ENCODE measurements around the gene OSBP2. TPM values are rescaled to one million over a fixed set of nuclear protein-coding genes. Genes with fewer than 3 reads are reported as not detected.

The OSBP2 gene
- polyA plus RNA-seq, 1 donor (not counting 4 experiments of a cell fraction or from before 2014, with no cell fraction given), result 3.0 TPM

GRCh38 chr22:30861131-30861530, 166.5 kb downstream of the OSBP2 start:
- TF ChIP-seq EZH2 (IDR thresholded peaks at IDR 0.05; ENCODE audit: low read length) (no peak), CTCF (optimal IDR thresholded peaks at IDR 0.05 in 1 of 3, IDR thresholded peaks at IDR 0.05 in 1 of 3, conservative IDR thresholded peaks at IDR 0.05 in 1 of 3; ENCODE audit: extremely low read depth in 1 of 3, insufficient read depth in 2 of 3, low read length in 3 of 3) (no peak)
- no peak for FAIRE-seq
- no peak overlapping the region for H3K27ac ChIP-seq (ENCODE audit: control insufficient read depth, insufficient read depth, low read length)
- no peak overlapping the region for H2AFZ ChIP-seq (ENCODE audit: control insufficient read depth, low read length)
- H3K4me3 ChIP-seq (ENCODE audit: control insufficient read depth in 2 of 3, extremely low read depth in 1 of 3, insufficient read depth in 2 of 3, low read depth in 1 of 3, low read length in 3 of 3), result no peak overlapping the region
- no peak for DNase-seq (ENCODE audit: low read depth, low spot score)
- H4K20me1 ChIP-seq (ENCODE audit: control insufficient read depth, extremely low read depth, insufficient read depth, low read length), result no peaks in the 10 kb centered on the region
- dilution Hi-C loops (cut with MboI; ENCODE audit: extremely low pct_ligation_motif_present, low sequenced_read_pairs), result no loop called here
- H3K9me1 ChIP-seq (ENCODE audit: control insufficient read depth, extremely low read depth, insufficient read depth, low read length), result no peaks in the 10 kb centered on the region
- H3K79me2 ChIP-seq (ENCODE audit: control insufficient read depth, insufficient read depth, low read length), result no peaks in the 10 kb centered on the region
- no peak overlapping the region for H3K9ac ChIP-seq (ENCODE audit: control insufficient read depth, extremely low read depth, insufficient read depth, low read length)
- peaks cover 3% of the 10 kb centered on the region for H3K4me1 ChIP-seq (ENCODE audit: control insufficient read depth, extremely low read depth, insufficient read depth, low read length)
- no peaks in the 10 kb centered on the region for H3K9me3 ChIP-seq (ENCODE audit: control insufficient read depth, low read depth, low read length)
- no peaks in the 10 kb centered on the region for H3K27me3 ChIP-seq (ENCODE audit: control insufficient read depth, extremely low read depth, insufficient read depth, low read length)
- no peaks in the 10 kb centered on the region for H3K36me3 ChIP-seq (ENCODE audit: control insufficient read depth in 2 of 2, extremely low read depth in 1 of 2, insufficient read depth in 2 of 2, low read length in 2 of 2)
- H3K4me2 ChIP-seq (ENCODE audit: control insufficient read depth, extremely low read depth, insufficient read depth, low read depth, low read length), result no peak overlapping the region

GRCh38 chr22:30861688-30862552, 167.2 kb downstream of the OSBP2 start:
- H4K20me1 ChIP-seq (ENCODE audit: control insufficient read depth, extremely low read depth, insufficient read depth, low read length), result no peaks in the 10 kb centered on the region
- no peak overlapping the region for H3K4me2 ChIP-seq (ENCODE audit: control insufficient read depth, extremely low read depth, insufficient read depth, low read depth, low read length)
- H3K9me3 ChIP-seq (ENCODE audit: control insufficient read depth, low read depth, low read length), result no peaks in the 10 kb centered on the region
- H3K9me1 ChIP-seq (ENCODE audit: control insufficient read depth, extremely low read depth, insufficient read depth, low read length), result no peaks in the 10 kb centered on the region
- DNase-seq (ENCODE audit: low read depth, low spot score) (no peak), FAIRE-seq (no peak)
- H2AFZ ChIP-seq (ENCODE audit: control insufficient read depth, low read length), result no peak overlapping the region
- H3K79me2 ChIP-seq (ENCODE audit: control insufficient read depth, insufficient read depth, low read length), result no peaks in the 10 kb centered on the region
- no peaks in the 10 kb centered on the region for H3K36me3 ChIP-seq (ENCODE audit: control insufficient read depth in 2 of 2, extremely low read depth in 1 of 2, insufficient read depth in 2 of 2, low read length in 2 of 2)
- H3K9ac ChIP-seq (ENCODE audit: control insufficient read depth, extremely low read depth, insufficient read depth, low read length), result no peak overlapping the region
- TF ChIP-seq EZH2 (IDR thresholded peaks at IDR 0.05; ENCODE audit: low read length) (no peak), CTCF (optimal IDR thresholded peaks at IDR 0.05 in 1 of 3, IDR thresholded peaks at IDR 0.05 in 1 of 3, conservative IDR thresholded peaks at IDR 0.05 in 1 of 3; ENCODE audit: extremely low read depth in 1 of 3, insufficient read depth in 2 of 3, low read length in 3 of 3) (no peak)
- dilution Hi-C loops (cut with MboI; ENCODE audit: extremely low pct_ligation_motif_present, low sequenced_read_pairs), result no loop called here
- no peak overlapping the region for H3K27ac ChIP-seq (ENCODE audit: control insufficient read depth, insufficient read depth, low read length)
- no peaks in the 10 kb centered on the region for H3K27me3 ChIP-seq (ENCODE audit: control insufficient read depth, extremely low read depth, insufficient read depth, low read length)
- H3K4me3 ChIP-seq (ENCODE audit: control insufficient read depth in 2 of 3, extremely low read depth in 1 of 3, insufficient read depth in 2 of 3, low read depth in 1 of 3, low read length in 3 of 3), result no peak overlapping the region
- H3K4me1 ChIP-seq (ENCODE audit: control insufficient read depth, extremely low read depth, insufficient read depth, low read length), result peaks cover 3% of the 10 kb centered on the region

All from keratinocyte (primary cell).